ENCODE measurements around the gene CEP68. TPM values are rescaled to one million over a fixed set of nuclear protein-coding genes. Genes with fewer than 3 reads are reported as not detected.

CEP68 gene
- total RNA-seq, 1 experiment from 2014 or later = 25.8 TPM

DNA sequence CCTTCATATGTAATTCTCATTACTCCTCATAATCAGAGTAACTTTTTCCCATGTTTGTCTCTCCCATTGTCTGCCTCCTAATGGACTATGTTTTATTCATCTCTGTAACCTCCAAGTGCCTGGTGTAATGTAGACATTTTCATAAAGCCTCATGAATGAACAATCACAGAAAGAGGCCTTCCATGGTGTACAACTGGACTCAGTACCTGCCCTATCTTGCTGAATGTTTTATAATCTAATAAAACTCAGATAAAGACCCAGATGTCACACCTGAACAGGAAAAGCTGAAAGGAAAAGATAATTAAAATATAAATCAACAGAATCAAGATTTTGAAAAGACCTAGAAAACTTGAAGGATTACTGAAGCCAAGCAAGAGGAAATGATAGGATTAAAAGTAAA lies 37.0 kb downstream of the CEP68 start:
- H3K9me3 ChIP-seq (ENCODE audit: low read length) = no peaks in the 10 kb centered on the region
- H3K79me2 ChIP-seq (ENCODE audit: low read length) = peaks cover 85% of the 10 kb centered on the region
- H3K9me2 ChIP-seq (replicated peaks; ENCODE audit: insufficient read depth, low read length) = no peaks in the 10 kb centered on the region
- H2AFZ ChIP-seq (ENCODE audit: low read length) = no peak overlapping the region
- no peak for DNase-seq
- peaks cover 53% of the 10 kb centered on the region for H3K36me3 ChIP-seq (ENCODE audit: insufficient read depth, low read length)
- no peak overlapping the region for H3K4me2 ChIP-seq (ENCODE audit: low read depth, low read length, poor library complexity, severe bottlenecking)
- no peaks in the 10 kb centered on the region for H3K27me3 ChIP-seq (ENCODE audit: low read length)
- peaks cover 3% of the 10 kb centered on the region; the same call in 1 of the 2 replicates for H3K4me1 ChIP-seq (ENCODE audit: low read length)
- no peaks in the 10 kb centered on the region for H4K20me1 ChIP-seq (ENCODE audit: insufficient read depth, low read depth, low read length)
- no peak overlapping the region for H3K27ac ChIP-seq (ENCODE audit: low read length)
- H3K4me3 ChIP-seq (ENCODE audit: low read length) = no peak overlapping the region
- no peak overlapping the region for H3K9ac ChIP-seq (ENCODE audit: low read length)

DNA sequence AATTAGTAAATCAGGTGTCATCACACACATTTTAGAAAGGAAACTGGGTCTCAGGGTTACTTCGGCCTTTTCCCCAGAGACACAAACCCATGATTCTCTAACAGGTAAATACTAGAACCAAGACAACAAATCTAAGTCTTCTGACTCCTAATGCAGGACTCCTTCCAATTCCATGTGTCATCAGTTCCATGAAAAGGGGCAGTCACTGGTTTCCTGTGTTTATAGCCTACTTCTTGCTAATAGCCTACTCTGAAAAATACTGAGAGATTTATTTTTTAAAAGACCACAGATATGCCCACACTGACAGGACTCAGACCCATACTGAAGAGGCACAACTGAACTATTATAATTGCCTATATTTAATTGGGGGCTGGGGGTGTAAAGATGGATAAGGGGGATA lies 40.7 kb downstream of the CEP68 start:
- Histone ChIP-seq H3K4me1 (ENCODE audit: low read length) (no peaks in the 10 kb centered on the region), H3K9me3 (ENCODE audit: low read length) (no peaks in the 10 kb centered on the region), H3K4me3 (ENCODE audit: low read length) (no peak overlapping the region), H3K4me2 (ENCODE audit: low read depth, low read length, poor library complexity, severe bottlenecking) (no peak overlapping the region), H3K9me2 (replicated peaks; ENCODE audit: insufficient read depth, low read length) (no peaks in the 10 kb centered on the region), H3K36me3 (ENCODE audit: insufficient read depth, low read length) (peaks cover 55% of the 10 kb centered on the region), H2AFZ (ENCODE audit: low read length) (no peak overlapping the region), H3K9ac (ENCODE audit: low read length) (no peak overlapping the region), H4K20me1 (ENCODE audit: insufficient read depth, low read depth, low read length) (no peaks in the 10 kb centered on the region), H3K27me3 (ENCODE audit: low read length) (no peaks in the 10 kb centered on the region), H3K79me2 (ENCODE audit: low read length) (peaks cover 85% of the 10 kb centered on the region), H3K27ac (ENCODE audit: low read length) (no peak overlapping the region)
- DNase-seq = no peak

DNA sequence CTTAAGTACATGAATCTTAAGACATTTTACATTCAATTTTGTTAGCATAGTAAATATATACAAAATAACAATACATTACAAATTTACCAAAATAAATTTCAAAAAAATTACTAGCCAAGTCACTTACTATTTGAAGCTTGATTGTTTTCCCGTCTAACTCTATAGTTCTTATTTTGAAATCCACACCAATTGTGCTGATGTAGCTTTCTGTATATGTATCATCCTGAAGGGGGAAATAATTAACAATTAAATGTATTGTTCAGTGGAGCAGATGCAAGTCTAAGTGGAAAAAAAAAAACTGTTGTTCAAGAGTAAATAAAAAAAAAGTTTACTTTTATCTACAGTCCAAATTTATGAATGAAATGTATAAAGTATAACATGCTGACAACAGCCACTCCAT lies 41.6 kb downstream of the CEP68 start:
- Histone ChIP-seq H3K4me2 (ENCODE audit: low read depth, low read length, poor library complexity, severe bottlenecking) (no peak overlapping the region), H3K9me2 (replicated peaks; ENCODE audit: insufficient read depth, low read length) (no peaks in the 10 kb centered on the region), H2AFZ (ENCODE audit: low read length) (no peak overlapping the region), H3K27ac (ENCODE audit: low read length) (no peak overlapping the region), H3K79me2 (ENCODE audit: low read length) (peaks cover 83% of the 10 kb centered on the region), H3K27me3 (ENCODE audit: low read length) (no peaks in the 10 kb centered on the region), H3K4me1 (ENCODE audit: low read length) (no peaks in the 10 kb centered on the region), H4K20me1 (ENCODE audit: insufficient read depth, low read depth, low read length) (no peaks in the 10 kb centered on the region), H3K9me3 (ENCODE audit: low read length) (no peaks in the 10 kb centered on the region), H3K4me3 (ENCODE audit: low read length) (no peak overlapping the region), H3K36me3 (ENCODE audit: insufficient read depth, low read length) (peaks cover 55% of the 10 kb centered on the region), H3K9ac (ENCODE audit: low read length) (no peak overlapping the region)
- DNase-seq = no peak

DNA sequence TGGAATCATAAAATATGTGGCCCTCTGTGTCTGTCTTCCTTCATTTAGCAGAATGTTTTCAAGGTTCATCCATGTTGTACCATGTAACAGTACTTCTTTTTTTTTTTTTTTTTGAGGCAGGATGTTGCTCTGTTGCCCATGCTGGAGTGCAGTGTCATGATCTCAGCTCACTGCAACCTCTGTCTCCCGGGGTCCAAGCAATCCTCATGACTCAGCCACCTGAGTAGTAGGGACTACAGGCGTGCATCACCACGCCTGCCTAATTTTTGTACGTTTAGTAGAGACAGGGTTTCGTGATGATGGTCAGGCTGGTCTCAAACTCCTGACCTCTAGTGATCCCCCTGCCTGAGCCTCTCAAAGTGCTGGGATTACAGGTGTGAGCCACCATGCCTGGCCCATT lies 42.5 kb downstream of the CEP68 start:
- H3K36me3 ChIP-seq (ENCODE audit: insufficient read depth, low read length) = peaks cover 57% of the 10 kb centered on the region; the same call in 1 of the 2 replicates
- H3K9me3 ChIP-seq (ENCODE audit: low read length) = no peaks in the 10 kb centered on the region
- H3K4me1 ChIP-seq (ENCODE audit: low read length) = no peaks in the 10 kb centered on the region
- no peaks in the 10 kb centered on the region for H4K20me1 ChIP-seq (ENCODE audit: insufficient read depth, low read depth, low read length)
- peaks cover 84% of the 10 kb centered on the region for H3K79me2 ChIP-seq (ENCODE audit: low read length)
- H3K9ac ChIP-seq (ENCODE audit: low read length) = no peak overlapping the region
- H3K27ac ChIP-seq (ENCODE audit: low read length) = no peak overlapping the region
- DNase-seq = no peak
- H3K4me2 ChIP-seq (ENCODE audit: low read depth, low read length, poor library complexity, severe bottlenecking) = no peak overlapping the region
- H2AFZ ChIP-seq (ENCODE audit: low read length) = no peak overlapping the region
- H3K9me2 ChIP-seq (replicated peaks; ENCODE audit: insufficient read depth, low read length) = no peaks in the 10 kb centered on the region
- H3K4me3 ChIP-seq (ENCODE audit: low read length) = no peak overlapping the region
- H3K27me3 ChIP-seq (ENCODE audit: low read length) = no peaks in the 10 kb centered on the region

DNA sequence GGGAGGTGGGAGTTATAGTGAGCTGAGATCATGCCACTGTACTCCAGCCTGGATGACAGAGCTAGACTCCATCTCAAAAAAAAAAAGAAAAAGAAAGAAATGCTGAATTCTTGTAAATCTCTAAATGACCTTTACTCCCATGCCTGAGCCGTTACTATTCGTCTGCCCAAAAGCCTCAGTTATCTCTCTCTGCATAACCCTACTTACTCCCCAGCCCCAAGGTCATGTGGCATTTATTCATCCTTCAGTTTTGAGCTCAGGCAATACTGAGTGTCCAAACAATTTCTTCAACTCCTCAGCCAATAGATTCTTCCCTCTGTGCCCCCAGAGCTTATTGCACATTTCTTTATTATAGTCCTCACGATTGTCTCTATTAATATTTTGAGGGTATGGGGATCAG lies 44.9 kb downstream of the CEP68 start:
- H3K27me3 ChIP-seq (ENCODE audit: low read length) = no peaks in the 10 kb centered on the region
- no peaks in the 10 kb centered on the region for H3K9me3 ChIP-seq (ENCODE audit: low read length)
- H3K9me2 ChIP-seq (replicated peaks; ENCODE audit: insufficient read depth, low read length) = no peaks in the 10 kb centered on the region
- H3K4me2 ChIP-seq (ENCODE audit: low read depth, low read length, poor library complexity, severe bottlenecking) = no peak overlapping the region
- H3K79me2 ChIP-seq (ENCODE audit: low read length) = peaks cover 87% of the 10 kb centered on the region
- H3K9ac ChIP-seq (ENCODE audit: low read length) = no peak overlapping the region
- DNase-seq = no peak
- H2AFZ ChIP-seq (ENCODE audit: low read length) = no peak overlapping the region
- H3K4me3 ChIP-seq (ENCODE audit: low read length) = no peak overlapping the region
- H4K20me1 ChIP-seq (ENCODE audit: insufficient read depth, low read depth, low read length) = peaks cover 6% of the 10 kb centered on the region; the same call in 1 of the 2 replicates
- H3K27ac ChIP-seq (ENCODE audit: low read length) = no peak overlapping the region
- no peaks in the 10 kb centered on the region for H3K4me1 ChIP-seq (ENCODE audit: low read length)
- peaks cover 49% of the 10 kb centered on the region; the same call in 1 of the 2 replicates for H3K36me3 ChIP-seq (ENCODE audit: insufficient read depth, low read length)

DNA sequence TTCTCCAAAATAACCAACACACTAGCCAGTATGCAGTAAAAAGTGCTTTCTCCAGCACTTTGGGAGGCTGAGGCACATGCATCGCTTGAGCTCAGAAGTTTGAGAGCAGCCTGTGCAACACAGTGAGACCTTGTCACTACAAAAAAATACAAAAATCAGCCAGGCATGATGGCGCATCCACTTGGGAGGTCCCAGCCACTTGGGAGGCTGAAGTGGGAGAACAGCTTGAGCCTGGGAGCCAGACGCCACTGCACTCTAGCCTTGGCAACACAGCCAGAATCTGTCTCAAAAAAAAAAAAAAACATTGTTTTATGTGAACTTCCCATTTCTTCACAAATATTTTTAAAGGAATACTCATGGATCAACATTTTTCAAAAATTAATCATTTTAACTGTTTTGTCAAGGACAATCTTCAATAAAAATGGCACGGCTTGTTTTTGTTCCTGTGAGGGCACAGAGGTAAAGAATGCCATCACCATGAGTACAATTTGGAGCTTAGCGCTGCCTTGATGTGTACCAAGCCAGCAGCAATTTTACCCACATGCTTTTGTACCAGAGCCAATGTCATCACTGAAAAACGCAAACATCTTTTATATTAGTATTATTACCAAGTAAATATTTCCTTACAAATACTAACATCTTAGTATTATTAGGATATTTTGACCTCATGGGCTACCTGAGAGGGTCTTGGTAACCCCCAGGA lies 46.9 kb downstream of the CEP68 start:
- H3K4me2 ChIP-seq (ENCODE audit: low read depth, low read length, poor library complexity, severe bottlenecking) = no peak overlapping the region
- no peak overlapping the region for H3K4me3 ChIP-seq (ENCODE audit: low read length)
- DNase-seq = no peak
- H3K27ac ChIP-seq (ENCODE audit: low read length) = no peak overlapping the region
- no peaks in the 10 kb centered on the region for H3K27me3 ChIP-seq (ENCODE audit: low read length)
- no peaks in the 10 kb centered on the region for H3K4me1 ChIP-seq (ENCODE audit: low read length)
- H3K9me3 ChIP-seq (ENCODE audit: low read length) = no peaks in the 10 kb centered on the region
- no peaks in the 10 kb centered on the region for H3K9me2 ChIP-seq (replicated peaks; ENCODE audit: insufficient read depth, low read length)
- no peak overlapping the region for H2AFZ ChIP-seq (ENCODE audit: low read length)
- peaks cover 88% of the 10 kb centered on the region for H3K79me2 ChIP-seq (ENCODE audit: low read length)
- H3K36me3 ChIP-seq (ENCODE audit: insufficient read depth, low read length) = peaks cover 35% of the 10 kb centered on the region; the same call in 1 of the 2 replicates
- peaks cover 18% of the 10 kb centered on the region for H4K20me1 ChIP-seq (ENCODE audit: insufficient read depth, low read depth, low read length)
- H3K9ac ChIP-seq (ENCODE audit: low read length) = no peak overlapping the region

DNA sequence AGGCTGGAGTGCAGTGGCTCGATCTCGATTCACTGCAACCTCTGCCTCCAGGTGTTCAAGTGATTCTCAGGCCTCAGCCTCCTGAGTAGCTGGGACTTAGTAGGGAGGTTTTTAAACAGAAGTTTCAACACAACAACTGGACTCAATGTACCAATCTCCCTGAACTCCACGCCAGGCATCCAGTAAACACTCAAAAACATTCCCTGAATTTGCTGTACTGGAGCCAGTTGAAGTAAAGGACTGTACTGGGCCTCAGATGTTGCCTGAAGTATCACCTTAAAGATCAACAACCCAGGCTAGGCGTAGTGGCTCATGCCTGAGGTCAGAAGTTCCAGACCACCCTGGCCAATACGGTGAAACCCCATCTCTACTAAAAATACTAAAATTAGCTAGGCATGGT lies 51.3 kb downstream of the CEP68 start:
- H3K9ac ChIP-seq (ENCODE audit: low read length) = no peak overlapping the region
- no peaks in the 10 kb centered on the region; the same call in 1 of the 2 replicates for H3K4me1 ChIP-seq (ENCODE audit: low read length)
- no peaks in the 10 kb centered on the region for H3K9me3 ChIP-seq (ENCODE audit: low read length)
- no peak overlapping the region for H3K4me2 ChIP-seq (ENCODE audit: low read depth, low read length, poor library complexity, severe bottlenecking)
- no peak overlapping the region for H3K27ac ChIP-seq (ENCODE audit: low read length)
- DNase-seq = no peak
- H2AFZ ChIP-seq (ENCODE audit: low read length) = no peak overlapping the region
- H3K79me2 ChIP-seq (ENCODE audit: low read length) = peaks cover 97% of the 10 kb centered on the region
- no peaks in the 10 kb centered on the region for H3K9me2 ChIP-seq (replicated peaks; ENCODE audit: insufficient read depth, low read length)
- H3K36me3 ChIP-seq (ENCODE audit: insufficient read depth, low read length) = peaks cover 23% of the 10 kb centered on the region; the same call in 1 of the 2 replicates
- peaks cover 34% of the 10 kb centered on the region for H4K20me1 ChIP-seq (ENCODE audit: insufficient read depth, low read depth, low read length)
- H3K4me3 ChIP-seq (ENCODE audit: low read length) = no peak overlapping the region
- H3K27me3 ChIP-seq (ENCODE audit: low read length) = no peaks in the 10 kb centered on the region

DNA sequence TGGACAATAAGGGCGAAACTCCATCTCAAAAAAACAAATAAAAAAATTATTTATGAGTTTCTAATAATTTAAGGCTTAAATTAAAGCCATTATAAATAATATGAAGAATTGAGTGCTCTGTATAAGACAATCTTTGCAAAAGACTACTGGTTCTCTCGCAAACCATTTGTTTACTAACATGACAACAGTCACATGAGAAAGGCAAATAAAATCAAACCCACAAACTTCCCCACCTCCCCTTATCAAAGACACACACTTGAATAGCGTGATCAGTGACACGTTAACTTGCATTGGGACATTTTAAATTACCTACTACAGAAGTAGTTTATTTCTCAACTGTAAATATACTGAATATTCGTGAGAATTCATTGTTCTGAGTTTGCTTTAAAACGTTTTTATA lies 52.6 kb downstream of the CEP68 start:
- Histone ChIP-seq H3K79me2 (ENCODE audit: low read length) (peaks cover 98% of the 10 kb centered on the region), H3K27me3 (ENCODE audit: low read length) (no peaks in the 10 kb centered on the region), H3K36me3 (ENCODE audit: insufficient read depth, low read length) (peaks cover 13% of the 10 kb centered on the region; the same call in 1 of the 2 replicates), H3K9ac (ENCODE audit: low read length) (no peak overlapping the region), H3K9me2 (replicated peaks; ENCODE audit: insufficient read depth, low read length) (no peaks in the 10 kb centered on the region), H3K9me3 (ENCODE audit: low read length) (no peaks in the 10 kb centered on the region), H3K4me3 (ENCODE audit: low read length) (no peak overlapping the region), H3K4me1 (ENCODE audit: low read length) (peaks cover 9% of the 10 kb centered on the region), H3K27ac (ENCODE audit: low read length) (no peak overlapping the region), H4K20me1 (ENCODE audit: insufficient read depth, low read depth, low read length) (peaks cover 41% of the 10 kb centered on the region), H3K4me2 (ENCODE audit: low read depth, low read length, poor library complexity, severe bottlenecking) (no peak overlapping the region), H2AFZ (ENCODE audit: low read length) (no peak overlapping the region)
- no peak for DNase-seq
